ENCODE measurements around the gene ZNF213.
"Not testable (repeated sequence)": the region's sequence is repeated elsewhere in the genome, so short reads cannot be mapped to it uniquely, and the experiment has no call there.

ZNF213 gene

GRCh38 chr16:3148256-3149192 is 13.7 kb downstream of the ZNF213 start:
- no peak for FAIRE-seq

- FAIRE-seq, result no peak
These were observed 14.3 kb downstream of the ZNF213 start for GRCh38 chr16:3149193-3149530.

GRCh38 chr16:3149630-3150345 is 15.0 kb downstream of the ZNF213 start:
- no peak for FAIRE-seq

- peak; percentile 58 for FAIRE-seq
These were observed 15.8 kb downstream of the ZNF213 start for GRCh38 chr16:3150346-3151218.

GRCh38 chr16:3152027-3152276 is 17.1 kb downstream of the ZNF213 start:
- FAIRE-seq, result no peak

- no peak for FAIRE-seq
These were observed 17.6 kb downstream of the ZNF213 start for GRCh38 chr16:3152277-3152990.

- no peak for FAIRE-seq
These were observed 18.2 kb downstream of the ZNF213 start for GRCh38 chr16:3152991-3153368.

GRCh38 chr16:3155181-3155580 is 20.4 kb downstream of the ZNF213 start:
- FAIRE-seq, result no peak

GRCh38 chr16:3155972-3156371 is 21.1 kb downstream of the ZNF213 start:
- no peak for FAIRE-seq

GRCh38 chr16:3157229-3158025 is 22.6 kb downstream of the ZNF213 start:
- FAIRE-seq, result peak; percentile 70

- FAIRE-seq, result no peak
These were observed 23.2 kb downstream of the ZNF213 start for GRCh38 chr16:3158026-3158509.

GRCh38 chr16:3158510-3159314 is 23.9 kb downstream of the ZNF213 start:
- no peak for FAIRE-seq

GRCh38 chr16:3161235-3162018 is 26.6 kb downstream of the ZNF213 start:
- FAIRE-seq, result no peak

GRCh38 chr16:3164121-3164991 is 29.5 kb downstream of the ZNF213 start:
- FAIRE-seq, result no peak

GRCh38 chr16:3165111-3165822 is 30.4 kb downstream of the ZNF213 start:
- FAIRE-seq, result no peak

GRCh38 chr16:3166505-3166886 is 31.7 kb downstream of the ZNF213 start:
- FAIRE-seq, result no peak

- not testable (repeated sequence) for FAIRE-seq
These were observed 33.9 kb downstream of the ZNF213 start for GRCh38 chr16:3168729-3169128.

- no peak for FAIRE-seq
These were observed 35.8 kb downstream of the ZNF213 start for GRCh38 chr16:3170440-3171180.

Data from TTC549 (cell line).